ENCODE measurements around the gene RPS27L. TPM values are rescaled to one million over a fixed set of nuclear protein-coding genes. Genes with fewer than 3 reads are reported as not detected.

RPS27L gene
- total RNA-seq (2021) (133 to 159 TPM (median 155 TPM) in 3 replicates), Bru-seq, nascent RNA (percentile 93 among the genes with signal in this experiment)
- long read RNA-seq, experiment 1, full-length matches to known transcripts: 213 of 216 reads
- long read RNA-seq, experiment 1, partial matches to known transcripts: 3 of 216 reads
- long read RNA-seq, experiment 1, other reads (novel, unspliced or antisense): 0 of 216 reads
- long read RNA-seq, experiment 2, full-length matches to known transcripts: 329 of 341 reads
- long read RNA-seq, experiment 2, partial matches to known transcripts: 0 of 341 reads
- long read RNA-seq, experiment 2, other reads (novel, unspliced or antisense): 12 of 341 reads
- long read RNA-seq, experiment 3, full-length matches to known transcripts: 6 of 7 reads
- long read RNA-seq, experiment 3, partial matches to known transcripts: 0 of 7 reads
- long read RNA-seq, experiment 3, other reads (novel, unspliced or antisense): 1 of 7 reads

DNA sequence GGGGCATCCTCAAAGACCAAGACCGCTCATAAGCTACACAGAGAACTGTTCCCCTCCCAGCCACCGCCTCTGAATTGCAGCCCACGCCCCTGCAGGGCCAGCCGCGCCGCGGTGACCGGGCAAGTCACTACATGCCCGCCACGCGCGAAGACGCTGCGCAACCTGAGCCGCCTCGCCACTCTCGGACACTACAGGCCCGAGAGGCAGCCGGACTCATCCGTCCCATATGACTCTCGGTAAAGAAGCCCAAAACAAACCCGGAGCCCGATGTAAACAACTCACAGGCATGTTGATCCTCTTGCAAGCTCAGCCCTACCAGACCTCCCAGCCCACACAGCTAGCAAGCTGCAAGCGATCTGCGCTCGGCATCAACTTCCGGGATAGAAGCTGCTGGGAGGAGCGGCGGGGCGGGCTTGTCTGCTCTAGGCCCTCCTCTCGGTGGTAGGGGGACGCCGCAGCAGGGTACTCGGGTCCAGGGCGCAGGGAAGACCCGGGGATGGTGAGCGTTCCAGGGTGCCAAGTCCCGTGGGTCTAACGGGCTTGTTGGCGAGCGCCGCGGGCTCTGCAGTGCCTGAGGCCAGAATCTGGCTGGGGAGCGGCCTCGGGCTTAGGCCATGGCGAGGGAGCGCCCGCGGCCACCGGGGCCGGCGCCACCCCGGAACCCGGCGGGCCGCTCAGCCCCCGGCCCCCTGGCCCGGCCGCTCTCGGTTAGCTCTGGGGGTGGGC, at the start of gene RPS27L:
Gene RPS27L, minus strand, starts transcription at position 360 of the 726 bp plus-strand sequence. Its CDS starts 72 bp downstream, at position 288.
- peaks cover 14% of the 10 kb centered on the region for H3K4me1 Mint-ChIP-seq
- peak within 1 kb of the TSS; percentile 98 for H3K27ac Mint-ChIP-seq
- ATAC-seq: peak; percentile 98
- peak; percentile 94 for DNase-seq (ENCODE audit: low spot score)
- H3K9me3 Mint-ChIP-seq: peaks cover 5% of the 10 kb centered on the region
- H3K27me3 Mint-ChIP-seq (ENCODE audit: low read depth): no peaks in the 10 kb centered on the region
- H3K4me3 Mint-ChIP-seq: peak within 1 kb of the TSS; percentile 98
- ChIA-PET CTCF (interaction anchor here (0.6 to 1.8 kb wide), 7 partner anchors 10 to 245 kb away, joined by 3 to 5 read pairs (median 3); no protein-coding TSS in a partner anchor), POLR2A (interaction anchor here (0.6 kb wide), 3 partner anchors 43 to 121 kb away, joined by 3 to 6 read pairs (median 5); no protein-coding TSS in a partner anchor)
- H3K36me3 Mint-ChIP-seq: peaks cover 27% of the 10 kb centered on the region
- TF ChIP-seq NR2C2 (CRISPR knock-in tag; IDR thresholded peaks at IDR 0.05): no peak
- peak; percentile 76 for TF ChIP-seq SP1 (CRISPR knock-in tag; conservative IDR thresholded peaks at IDR 0.05)
- peak; percentile 76 for TF ChIP-seq MAX (CRISPR knock-in tag; IDR thresholded peaks at IDR 0.05)
- TF ChIP-seq, protein P1, sequence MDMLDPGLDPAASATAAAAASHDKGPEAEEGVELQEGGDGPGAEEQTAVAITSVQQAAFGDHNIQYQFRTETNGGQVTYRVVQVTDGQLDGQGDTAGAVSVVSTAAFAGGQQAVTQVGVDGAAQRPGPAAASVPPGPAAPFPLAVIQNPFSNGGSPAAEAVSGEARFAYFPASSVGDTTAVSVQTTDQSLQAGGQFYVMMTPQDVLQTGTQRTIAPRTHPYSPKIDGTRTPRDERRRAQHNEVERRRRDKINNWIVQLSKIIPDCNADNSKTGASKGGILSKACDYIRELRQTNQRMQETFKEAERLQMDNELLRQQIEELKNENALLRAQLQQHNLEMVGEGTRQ (CRISPR knock-in tag; IDR thresholded peaks at IDR 0.05): no peak
- no peak for TF ChIP-seq IRF2 (CRISPR knock-in tag; IDR thresholded peaks at IDR 0.05; ENCODE audit: borderline replicate concordance, low read depth)
- no peak for TF ChIP-seq ZNF263 (CRISPR knock-in tag; IDR thresholded peaks at IDR 0.05; ENCODE audit: low read depth)
- no peak for TF ChIP-seq TEAD1 (CRISPR knock-in tag; IDR thresholded peaks at IDR 0.05)
- no peak for TF ChIP-seq FOXJ3 (CRISPR knock-in tag; IDR thresholded peaks at IDR 0.05; ENCODE audit: borderline replicate concordance)
- TF ChIP-seq SMAD4 (CRISPR knock-in tag; IDR thresholded peaks at IDR 0.05): no peak
- no peak for TF ChIP-seq ZNF512 (CRISPR knock-in tag; IDR thresholded peaks at IDR 0.05; ENCODE audit: borderline replicate concordance)
- TF ChIP-seq, protein P2, sequence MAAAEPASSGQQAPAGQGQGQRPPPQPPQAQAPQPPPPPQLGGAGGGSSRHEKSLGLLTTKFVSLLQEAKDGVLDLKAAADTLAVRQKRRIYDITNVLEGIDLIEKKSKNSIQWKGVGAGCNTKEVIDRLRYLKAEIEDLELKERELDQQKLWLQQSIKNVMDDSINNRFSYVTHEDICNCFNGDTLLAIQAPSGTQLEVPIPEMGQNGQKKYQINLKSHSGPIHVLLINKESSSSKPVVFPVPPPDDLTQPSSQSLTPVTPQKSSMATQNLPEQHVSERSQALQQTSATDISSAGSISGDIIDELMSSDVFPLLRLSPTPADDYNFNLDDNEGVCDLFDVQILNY (CRISPR knock-in tag; IDR thresholded peaks at IDR 0.05): 0 out of 2 replicates have a peak, but pooled peaks have one; percentile 30
- TF ChIP-seq RORB (CRISPR knock-in tag; IDR thresholded peaks at IDR 0.05): no peak
- TF ChIP-seq MLX (CRISPR knock-in tag; IDR thresholded peaks at IDR 0.05): no peak
- TF ChIP-seq ZMAT4 (CRISPR knock-in tag; IDR thresholded peaks at IDR 0.05): no peak
- no peak for TF ChIP-seq NFATC4 (CRISPR knock-in tag; IDR thresholded peaks at IDR 0.05)
- TF ChIP-seq, protein P3, sequence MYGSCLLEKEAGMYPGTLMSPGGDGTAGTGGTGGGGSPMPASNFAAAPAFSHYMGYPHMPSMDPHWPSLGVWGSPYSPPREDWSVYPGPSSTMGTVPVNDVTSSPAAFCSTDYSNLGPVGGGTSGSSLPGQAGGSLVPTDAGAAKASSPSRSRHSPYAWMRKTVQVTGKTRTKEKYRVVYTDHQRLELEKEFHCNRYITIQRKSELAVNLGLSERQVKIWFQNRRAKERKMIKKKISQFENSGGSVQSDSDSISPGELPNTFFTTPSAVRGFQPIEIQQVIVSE (CRISPR knock-in tag; IDR thresholded peaks at IDR 0.05; ENCODE audit: borderline replicate concordance): no peak
- TF ChIP-seq TCF7 (CRISPR knock-in tag; IDR thresholded peaks at IDR 0.05; ENCODE audit: low read depth): no peak
- no peak for TF ChIP-seq ELF4 (CRISPR knock-in tag; IDR thresholded peaks at IDR 0.05; ENCODE audit: low read depth)
- 0 out of 2 replicates have a peak, but pooled peaks have one; percentile 75 for TF ChIP-seq CBFB (CRISPR knock-in tag; IDR thresholded peaks at IDR 0.05; ENCODE audit: low read depth)
- TF ChIP-seq ZNF219 (CRISPR knock-in tag; IDR thresholded peaks at IDR 0.05; ENCODE audit: borderline replicate concordance): no peak
- TF ChIP-seq ZNF232 (CRISPR knock-in tag; IDR thresholded peaks at IDR 0.05): peak; percentile 54; the same call in 1 of the 2 replicates
- TF ChIP-seq NR3C1 (CRISPR knock-in tag; conservative IDR thresholded peaks at IDR 0.05; ENCODE audit: low read depth): no peak
- TF ChIP-seq, protein P4, sequence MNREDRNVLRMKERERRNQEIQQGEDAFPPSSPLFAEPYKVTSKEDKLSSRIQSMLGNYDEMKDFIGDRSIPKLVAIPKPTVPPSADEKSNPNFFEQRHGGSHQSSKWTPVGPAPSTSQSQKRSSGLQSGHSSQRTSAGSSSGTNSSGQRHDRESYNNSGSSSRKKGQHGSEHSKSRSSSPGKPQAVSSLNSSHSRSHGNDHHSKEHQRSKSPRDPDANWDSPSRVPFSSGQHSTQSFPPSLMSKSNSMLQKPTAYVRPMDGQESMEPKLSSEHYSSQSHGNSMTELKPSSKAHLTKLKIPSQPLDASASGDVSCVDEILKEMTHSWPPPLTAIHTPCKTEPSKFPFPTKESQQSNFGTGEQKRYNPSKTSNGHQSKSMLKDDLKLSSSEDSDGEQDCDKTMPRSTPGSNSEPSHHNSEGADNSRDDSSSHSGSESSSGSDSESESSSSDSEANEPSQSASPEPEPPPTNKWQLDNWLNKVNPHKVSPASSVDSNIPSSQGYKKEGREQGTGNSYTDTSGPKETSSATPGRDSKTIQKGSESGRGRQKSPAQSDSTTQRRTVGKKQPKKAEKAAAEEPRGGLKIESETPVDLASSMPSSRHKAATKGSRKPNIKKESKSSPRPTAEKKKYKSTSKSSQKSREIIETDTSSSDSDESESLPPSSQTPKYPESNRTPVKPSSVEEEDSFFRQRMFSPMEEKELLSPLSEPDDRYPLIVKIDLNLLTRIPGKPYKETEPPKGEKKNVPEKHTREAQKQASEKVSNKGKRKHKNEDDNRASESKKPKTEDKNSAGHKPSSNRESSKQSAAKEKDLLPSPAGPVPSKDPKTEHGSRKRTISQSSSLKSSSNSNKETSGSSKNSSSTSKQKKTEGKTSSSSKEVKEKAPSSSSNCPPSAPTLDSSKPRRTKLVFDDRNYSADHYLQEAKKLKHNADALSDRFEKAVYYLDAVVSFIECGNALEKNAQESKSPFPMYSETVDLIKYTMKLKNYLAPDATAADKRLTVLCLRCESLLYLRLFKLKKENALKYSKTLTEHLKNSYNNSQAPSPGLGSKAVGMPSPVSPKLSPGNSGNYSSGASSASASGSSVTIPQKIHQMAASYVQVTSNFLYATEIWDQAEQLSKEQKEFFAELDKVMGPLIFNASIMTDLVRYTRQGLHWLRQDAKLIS (CRISPR knock-in tag; IDR thresholded peaks at IDR 0.05; ENCODE audit: borderline replicate concordance): 0 out of 2 replicates have a peak, but pooled peaks have one; percentile 43
- no peak; the same call in 1 of the 2 replicates for TF ChIP-seq CREM (CRISPR knock-in tag; IDR thresholded peaks at IDR 0.05)
- 0 out of 2 replicates have a peak, but pooled peaks have one; percentile 26 for TF ChIP-seq RELA (CRISPR knock-in tag; IDR thresholded peaks at IDR 0.05; ENCODE audit: borderline replicate concordance)
- TF ChIP-seq NFYB (CRISPR knock-in tag; conservative IDR thresholded peaks at IDR 0.05; ENCODE audit: low read depth): no peak
